Neural cell (in vitro differentiated cells): ENCODE data around the gene SAT2. TPM values are rescaled to one million over a fixed set of nuclear protein-coding genes. Genes with fewer than 3 reads are reported as not detected.

Experiments
- H2AFZ ChIP-seq: fragments of 200-600, 300-800 bp; sonication (generic), shearing (Covaris generic); 2 replicates; pipeline ENCODE4 v1.6.0; 2014; ENCODE audit warnings: low read depth, mild to moderate bottlenecking, antibody characterized with exemption, low read length, moderate library complexity
- H3F3A ChIP-seq: fragments of 200-600 bp; shearing (Covaris generic); 2 replicates; pipeline ENCODE4 v1.6.1; 2016; ENCODE audit warnings: mild to moderate bottlenecking, moderate library complexity, mixed read lengths, antibody characterized with exemption, low read length; ENCODE audit not compliant: insufficient read depth, poor library complexity, severe bottlenecking
- H3K27ac ChIP-seq: fragments of 200-600, 300-800 bp; sonication (generic), shearing (Covaris generic); 2 replicates; pipeline ENCODE4 v1.5.1; 2014; ENCODE audit warnings: mild to moderate bottlenecking, low read length, moderate library complexity
- H3K27me3 ChIP-seq: fragments of 300-800, 200-600 bp; sonication (generic), shearing (Covaris generic); 2 replicates; pipeline ENCODE4 v1.6.0; 2014; ENCODE audit warnings: mild to moderate bottlenecking, low read depth, low read length, moderate library complexity; ENCODE audit not compliant: insufficient read depth
- H3K36me3 ChIP-seq: fragments of 300-800, 200-600 bp; sonication (generic), shearing (Covaris generic); 2 replicates; pipeline ENCODE4 v1.5.1; 2014; ENCODE audit warnings: mild to moderate bottlenecking, antibody characterized with exemption, low read length, moderate library complexity; ENCODE audit not compliant: insufficient read depth
- H3K4me2 ChIP-seq: fragments of 300-800, 200-600 bp; sonication (generic), shearing (Covaris generic); 2 replicates; pipeline ENCODE4 v1.6.0; 2014; ENCODE audit warnings: mild to moderate bottlenecking, low read length
- H3K4me3 ChIP-seq: fragments of 300-800, 200-600 bp; sonication (generic), shearing (Covaris generic); 2 replicates; pipeline ENCODE4 v1.5.1; 2014; ENCODE audit warnings: mild to moderate bottlenecking, low read length, moderate library complexity
- H3K79me2 ChIP-seq: fragments of 200-600 bp; shearing (Covaris generic); replicated peaks from 2 replicates; pipeline ENCODE4 v1.6.0; 2014; ENCODE audit warnings: mild to moderate bottlenecking, low read length, moderate library complexity; ENCODE audit not compliant: insufficient read depth
- H3K9ac ChIP-seq: fragments of 300-800, 200-600 bp; sonication (generic), shearing (Covaris generic); 2 replicates; pipeline ENCODE4 v1.6.1; 2016; ENCODE audit warnings: mild to moderate bottlenecking, low read length, mixed read lengths
- H3K9me2 ChIP-seq: fragments of 200-600 bp; shearing (Covaris generic); 2 replicates; pipeline ENCODE4 v1.6.1; 2016; ENCODE audit warnings: mild to moderate bottlenecking, low read length, mixed read lengths; ENCODE audit not compliant: insufficient read depth
- H3K9me3 ChIP-seq: fragments of 200-600, 300-800 bp; sonication (generic), shearing (Covaris generic); 2 replicates; pipeline ENCODE4 v1.6.1; 2016; ENCODE audit warnings: mild to moderate bottlenecking, mixed run types, low read length, moderate library complexity, mixed read lengths
- H4K20me1 ChIP-seq: fragments of 200-600 bp; shearing (Covaris generic); 2 replicates; pipeline ENCODE4 v1.6.1; 2016; ENCODE audit warnings: mild to moderate bottlenecking, mixed run types; ENCODE audit not compliant: insufficient read depth
- CTCF ChIP-seq: fragments of 450-650 bp; IDR thresholded peaks from 2 replicates; pipeline ENCODE4 v1.5.1; 2014; ENCODE audit warnings: antibody characterized with exemption, mild to moderate bottlenecking, moderate library complexity; ENCODE audit not compliant: poor library complexity, severe bottlenecking
- EP300 ChIP-seq: fragments of 450-650 bp; conservative IDR thresholded peaks from 2 replicates; pipeline ENCODE4 v1.6.1; 2014; ENCODE audit warnings: antibody characterized with exemption, mild to moderate bottlenecking, moderate library complexity; ENCODE audit not compliant: poor library complexity, severe bottlenecking
- EZH2 ChIP-seq: fragments of 200-600, 300-800 bp; shearing (Covaris generic), sonication (generic); IDR thresholded peaks from 2 replicates; pipeline ENCODE4 v1.6.1; 2014; ENCODE audit warnings: antibody characterized with exemption, low read length, borderline replicate concordance, mild to moderate bottlenecking; ENCODE audit not compliant: insufficient read depth, poor library complexity, severe bottlenecking
- MXI1 ChIP-seq: fragments of 450-650 bp; conservative IDR thresholded peaks from 2 replicates; pipeline ENCODE4 v1.6.1; 2014; ENCODE audit warnings: antibody characterized with exemption, mild to moderate bottlenecking; ENCODE audit not compliant: poor library complexity, severe bottlenecking
- POLR2AphosphoS5 ChIP-seq: IDR thresholded peaks from 2 replicates; pipeline ENCODE4 v1.6.1; 2012
- RAD21 ChIP-seq: fragments of 450-650 bp; conservative IDR thresholded peaks from 2 replicates; pipeline ENCODE4 v1.6.1; 2014; ENCODE audit warnings: antibody characterized with exemption, mild to moderate bottlenecking, moderate library complexity
- SMC3 ChIP-seq: fragments of 450-650 bp; conservative IDR thresholded peaks from 2 replicates; pipeline ENCODE4 v1.6.1; 2014; ENCODE audit warnings: antibody characterized with exemption, mild to moderate bottlenecking, moderate library complexity; ENCODE audit not compliant: poor library complexity
- TAF1 ChIP-seq: IDR thresholded peaks from 2 replicates; pipeline ENCODE4 v1.6.1; 2012; ENCODE audit warnings: low read depth
- polyA plus RNA-seq: library from polyadenylated mRNA; depleted of rRNA; stranded (reverse); fragments of >200 nt; gene quantifications from 2 replicates; pipeline ENCODE4 v1.2.3, GENCODE V29; 2014
- TF ChIP-seq, protein P1 (sequence below): IDR thresholded peaks from 2 replicates; pipeline ENCODE4 v1.6.1; 2012; ENCODE audit warnings: borderline replicate concordance

SAT2 gene
- polyA plus RNA-seq, 1 donor from 2014 or later: 303 TPM

DNA sequence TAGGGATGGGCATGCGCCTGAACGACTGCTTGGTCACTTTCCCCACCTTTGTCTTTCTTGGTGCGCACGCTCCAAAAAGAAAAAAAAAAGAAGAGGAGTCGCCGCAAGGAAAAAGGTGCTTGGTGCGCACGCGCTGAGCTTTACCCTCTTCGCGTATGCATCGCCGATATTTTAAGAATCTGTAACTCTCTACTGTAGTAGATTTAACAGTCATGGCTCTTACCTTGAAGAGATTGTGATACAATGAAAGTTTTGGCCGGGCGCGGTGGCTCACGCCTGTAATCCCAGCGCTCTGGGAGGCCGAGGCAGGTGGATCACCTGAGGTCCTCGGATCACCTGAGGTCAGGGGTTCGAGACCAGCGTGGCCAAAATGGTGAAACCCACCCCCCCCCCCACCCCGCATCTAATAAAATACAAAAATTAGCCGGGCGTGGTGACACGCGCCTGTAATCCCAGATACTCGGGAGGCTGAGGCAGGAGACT lies 12.3 kb downstream of the SAT2 start:
- Histone ChIP-seq H3K4me3 (peak overlapping the region; percentile 64), H3K27ac (peak overlapping the region; percentile 76), H3K79me2 (peaks cover 40% of the 10 kb centered on the region), H3F3A (no peaks in the 10 kb centered on the region), H3K9me3 (no peaks in the 10 kb centered on the region), H4K20me1 (no peaks in the 10 kb centered on the region), H3K27me3 (no peaks in the 10 kb centered on the region), H3K9ac (peak overlapping the region; percentile 61), H3K9me2 (no peaks in the 10 kb centered on the region), H2AFZ (no peak overlapping the region), H3K4me2 (no peak overlapping the region), H3K36me3 (no peaks in the 10 kb centered on the region)
- TF ChIP-seq SMC3 (no peak), EP300 (no peak), TAF1 (no peak), EZH2 (no peak), RAD21 (no peak), MXI1 (no peak), POLR2AphosphoS5 (no peak), CTCF (no peak)
- TF ChIP-seq, protein P1, sequence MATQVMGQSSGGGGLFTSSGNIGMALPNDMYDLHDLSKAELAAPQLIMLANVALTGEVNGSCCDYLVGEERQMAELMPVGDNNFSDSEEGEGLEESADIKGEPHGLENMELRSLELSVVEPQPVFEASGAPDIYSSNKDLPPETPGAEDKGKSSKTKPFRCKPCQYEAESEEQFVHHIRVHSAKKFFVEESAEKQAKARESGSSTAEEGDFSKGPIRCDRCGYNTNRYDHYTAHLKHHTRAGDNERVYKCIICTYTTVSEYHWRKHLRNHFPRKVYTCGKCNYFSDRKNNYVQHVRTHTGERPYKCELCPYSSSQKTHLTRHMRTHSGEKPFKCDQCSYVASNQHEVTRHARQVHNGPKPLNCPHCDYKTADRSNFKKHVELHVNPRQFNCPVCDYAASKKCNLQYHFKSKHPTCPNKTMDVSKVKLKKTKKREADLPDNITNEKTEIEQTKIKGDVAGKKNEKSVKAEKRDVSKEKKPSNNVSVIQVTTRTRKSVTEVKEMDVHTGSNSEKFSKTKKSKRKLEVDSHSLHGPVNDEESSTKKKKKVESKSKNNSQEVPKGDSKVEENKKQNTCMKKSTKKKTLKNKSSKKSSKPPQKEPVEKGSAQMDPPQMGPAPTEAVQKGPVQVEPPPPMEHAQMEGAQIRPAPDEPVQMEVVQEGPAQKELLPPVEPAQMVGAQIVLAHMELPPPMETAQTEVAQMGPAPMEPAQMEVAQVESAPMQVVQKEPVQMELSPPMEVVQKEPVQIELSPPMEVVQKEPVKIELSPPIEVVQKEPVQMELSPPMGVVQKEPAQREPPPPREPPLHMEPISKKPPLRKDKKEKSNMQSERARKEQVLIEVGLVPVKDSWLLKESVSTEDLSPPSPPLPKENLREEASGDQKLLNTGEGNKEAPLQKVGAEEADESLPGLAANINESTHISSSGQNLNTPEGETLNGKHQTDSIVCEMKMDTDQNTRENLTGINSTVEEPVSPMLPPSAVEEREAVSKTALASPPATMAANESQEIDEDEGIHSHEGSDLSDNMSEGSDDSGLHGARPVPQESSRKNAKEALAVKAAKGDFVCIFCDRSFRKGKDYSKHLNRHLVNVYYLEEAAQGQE: no peak

- Histone ChIP-seq H3K9me3 (no peaks in the 10 kb centered on the region), H3K9me2 (no peaks in the 10 kb centered on the region), H3K4me2 (peak within 1 kb of the TSS; percentile 87), H3K79me2 (peaks cover 44% of the 10 kb centered on the region), H3K36me3 (no peaks in the 10 kb centered on the region), H2AFZ (no peak within 1 kb of the TSS), H3K27ac (peak within 1 kb of the TSS; percentile 82), H3K9ac (peak within 1 kb of the TSS; percentile 94), H3K27me3 (no peaks in the 10 kb centered on the region), H3K4me3 (peak within 1 kb of the TSS; percentile 96), H3F3A (no peaks in the 10 kb centered on the region), H4K20me1 (no peaks in the 10 kb centered on the region)
- TF ChIP-seq SMC3 (peak; percentile 57), TAF1 (no peak), POLR2AphosphoS5 (peak; percentile 98), EZH2 (no peak), CTCF (peak; percentile 99), RAD21 (peak; percentile 56), MXI1 (peak; percentile 42), EP300 (peak; percentile 69)
- TF ChIP-seq, protein P1: no peak
Measured at GRCh38 chr17:7614425-7615264, 13.0 kb downstream of the SAT2 start, which contains the start of gene FXR2. TSS of gene FXR2 (minus strand) at chr17:7614897. CDS start at chr17:7614532, 365 bp downstream.
